Esophagus squamous epithelium (tissue), 5 donors: ENCODE results near the gene ADAMTS14. TPM values are rescaled to one million over a fixed set of nuclear protein-coding genes. Genes with fewer than 3 reads are reported as not detected.

Experiments
- DNase-seq: peaks from one replicate; lab custom pipeline; 2025; lab: John Stamatoyannopoulos, UW
- H3K27ac ChIP-seq, 4 donors: fragments of 200-600 bp; sonication (generic); one replicate each; pipeline ENCODE4 v1.5.1; 2016 to 2019; ENCODE audit warnings: mild to moderate bottlenecking in 1 of 4
- H3K27me3 ChIP-seq, 4 donors: fragments of 200-600 bp; sonication (generic); 1 replicate in 3 of 4; 2 replicates in 1 of 4; pipeline versions ENCODE4 v1.5.1 to v1.6.0; 2017 to 2021; ENCODE audit warnings: antibody characterized with exemption in 1 of 4
- H3K36me3 ChIP-seq, 3 donors: fragments of 200-600 bp; sonication (generic); one replicate each; pipeline ENCODE4 v1.5.1; 2016 to 2019
- H3K4me1 ChIP-seq, 3 donors: fragments of 200-600 bp; sonication (generic); one replicate each; pipeline ENCODE4 v1.5.1; 2017 to 2019
- H3K4me3 ChIP-seq, 4 donors: fragments of 200-600 bp; sonication (generic); 1 replicate in 3 of 4; 2 replicates in 1 of 4; pipeline ENCODE4 v1.5.1; 2016 to 2019; ENCODE audit warnings: mild to moderate bottlenecking in 2 of 4, moderate library complexity in 1 of 4
- H3K9me3 ChIP-seq, 3 donors: fragments of 200-600 bp; sonication (generic); one replicate each; pipeline ENCODE4 v1.5.1; 2016 to 2019
- CTCF ChIP-seq, 6 experiments: fragments of 450-650 bp in 4 of 6; fragments of 200-600 bp in 2 of 6; sonication (generic) in 2 of 6; IDR thresholded peaks; one replicate each; pipeline ENCODE4 v1.5.1; 2016 to 2019; ENCODE audit warnings: antibody characterized with exemption in 6 of 6, mild to moderate bottlenecking in 4 of 6, moderate library complexity in 4 of 6
- POLR2A ChIP-seq, 4 donors: fragments of 450-650 bp; IDR thresholded peaks; one replicate each; pipeline ENCODE4 v1.6.1; 2017; ENCODE audit warnings: antibody characterized with exemption in 4 of 4, mild to moderate bottlenecking in 4 of 4, moderate library complexity in 3 of 4
- WGBS, 2 donors: methylation state at CpG; one replicate each; pipeline ENCODE4 v1.1.5; 2018; 5-methylcytosine and 5-hydroxymethylcytosine counted together
- intact Hi-C: fragments of 100-400 bp; cut with DNase I; formaldehyde crosslinking; loops from one replicate; pipeline ENCODE4 v1.15.0; 2022
- total RNA-seq, 4 donors: library from RNA; depleted of rRNA; stranded (reverse); fragments of >200 nt; gene quantifications; one replicate each; pipeline ENCODE4 v1.1.0, GENCODE V29; 2016
- donor health status: DM: yes; HTN: yes; CAD: no.

ADAMTS14 gene
- total RNA-seq, 4 donors from 2014 or later, result 0.23 to 0.75 (median 0.38) TPM; not detected in 1

- H3K4me3 ChIP-seq, result no peak overlapping the region
- no peak for DNase-seq
- WGBS, 2 donors, result 69 to 89% methylated on average over 2 to 3 of the region's 10 CpGs
- intact Hi-C loops, result no loop called here
- no peak overlapping the region for H3K27ac ChIP-seq
- peaks cover 0 to 6% (median 0%) of the 10 kb centered on the region in 3 donors for H3K4me1 ChIP-seq
- TF ChIP-seq CTCF (IDR thresholded peaks at IDR 0.05), result no peak
- no peak for TF ChIP-seq POLR2A (IDR thresholded peaks at IDR 0.05)
- H3K27me3 ChIP-seq, result no peaks in the 10 kb centered on the region
- no peaks in the 10 kb centered on the region for H3K9me3 ChIP-seq
- H3K36me3 ChIP-seq, result no peaks in the 10 kb centered on the region
Observed at GRCh38 chr10:70726909-70727495, 54.7 kb downstream of the ADAMTS14 start.

GRCh38 chr10:70728328-70728727, 56.0 kb downstream of the ADAMTS14 start:
- TF ChIP-seq POLR2A (IDR thresholded peaks at IDR 0.05) (no peak), CTCF (IDR thresholded peaks at IDR 0.05) (no peak)
- intact Hi-C loops, result no loop called here
- Histone ChIP-seq H3K36me3 (no peaks in the 10 kb centered on the region), H3K27ac (no peak overlapping the region), H3K4me3 (no peak overlapping the region), H3K9me3 (no peaks in the 10 kb centered on the region), H3K4me1 (peaks cover 0 to 6% (median 0%) of the 10 kb centered on the region in 3 donors), H3K27me3 (no peaks in the 10 kb centered on the region)
- no peak for DNase-seq
- 47 to 53% methylated on average over 1 to 2 of the region's 2 CpGs for WGBS, 2 donors

GRCh38 chr10:70729763-70730357, 57.6 kb downstream of the ADAMTS14 start:
- Histone ChIP-seq H3K9me3 (no peaks in the 10 kb centered on the region), H3K4me3 (no peak overlapping the region), H3K4me1 (peaks cover 0 to 6% (median 0%) of the 10 kb centered on the region in 3 donors), H3K27me3 (no peaks in the 10 kb centered on the region), H3K27ac (no peak overlapping the region), H3K36me3 (no peaks in the 10 kb centered on the region)
- WGBS, 2 donors, result 52 to 88% methylated on average over 4 to 5 of the region's 16 CpGs
- intact Hi-C loops, result no loop called here
- DNase-seq, result no peak
- TF ChIP-seq POLR2A (IDR thresholded peaks at IDR 0.05) (no peak), CTCF (IDR thresholded peaks at IDR 0.05) (no peak)

GRCh38 chr10:70730955-70731354, 58.6 kb downstream of the ADAMTS14 start:
- H3K4me3 ChIP-seq, result no peak overlapping the region
- H3K4me1 ChIP-seq, result peaks cover 0 to 6% (median 0%) of the 10 kb centered on the region in 3 donors
- intact Hi-C loops, result no loop called here
- DNase-seq, result no peak
- WGBS, 2 donors, result 57 to 86% methylated on average over 1 to 2 of the region's 2 CpGs
- TF ChIP-seq CTCF (IDR thresholded peaks at IDR 0.05), result no peak
- TF ChIP-seq POLR2A (IDR thresholded peaks at IDR 0.05), result no peak
- no peaks in the 10 kb centered on the region for H3K27me3 ChIP-seq
- no peaks in the 10 kb centered on the region for H3K36me3 ChIP-seq
- no peaks in the 10 kb centered on the region for H3K9me3 ChIP-seq
- H3K27ac ChIP-seq, result no peak overlapping the region

GRCh38 chr10:70732569-70732968, 60.3 kb downstream of the ADAMTS14 start:
- no peak overlapping the region for H3K27ac ChIP-seq
- no peaks in the 10 kb centered on the region for H3K36me3 ChIP-seq
- TF ChIP-seq CTCF (IDR thresholded peaks at IDR 0.05) (no peak), POLR2A (IDR thresholded peaks at IDR 0.05) (no peak)
- no peaks in the 10 kb centered on the region for H3K27me3 ChIP-seq
- intact Hi-C loops, result no loop called here
- 89 to 100% methylated on average over 2 to 3 of the region's 4 CpGs for WGBS, 2 donors
- H3K4me1 ChIP-seq, result peaks cover 0 to 6% (median 0%) of the 10 kb centered on the region in 3 donors
- no peak overlapping the region for H3K4me3 ChIP-seq
- H3K9me3 ChIP-seq, result no peaks in the 10 kb centered on the region
- no peak for DNase-seq
